Neural progenitor cell (in vitro differentiated cells): ENCODE data around the gene GCC1.

ENCODE experiments used
- EZH2 ChIP-seq: fragments of 200-600 bp; sonication (generic); IDR thresholded peaks from 2 replicates; pipeline ENCODE4 v1.6.1; 2017; ENCODE audit warnings: antibody characterized with exemption, mild to moderate bottlenecking, moderate library complexity
- EZH2phosphoT487 ChIP-seq: fragments of 200-600 bp; sonication (generic); IDR thresholded peaks from 2 replicates; pipeline ENCODE4 v1.6.1; 2017; ENCODE audit warnings: antibody characterized with exemption
- TF ChIP-seq, protein P1 (sequence below): fragments of 200-600 bp; sonication (generic); IDR thresholded peaks from 2 replicates; pipeline ENCODE4 v1.5.1; 2017; ENCODE audit warnings: antibody characterized with exemption, mild to moderate bottlenecking

DNA sequence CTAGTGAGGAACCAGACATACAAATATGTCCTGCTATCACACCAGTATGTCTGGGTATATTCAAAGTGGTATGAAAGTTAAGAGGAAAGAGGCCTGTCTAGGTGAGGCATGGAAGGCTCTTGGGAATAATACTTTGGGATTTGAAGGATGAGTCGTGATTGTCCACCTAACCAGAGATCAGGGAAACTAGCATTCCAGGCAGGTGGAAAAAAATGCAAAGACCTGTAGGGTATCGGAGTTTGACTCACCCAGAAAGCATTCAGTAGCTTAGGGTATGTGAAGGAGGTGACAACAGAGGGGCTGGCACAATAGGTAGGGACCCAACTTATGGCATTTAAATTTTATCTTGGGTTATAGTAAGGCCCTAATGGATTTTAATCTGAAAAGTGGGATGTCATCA lies 950 bp upstream of the GCC1 start:
- TF ChIP-seq, protein P1, sequence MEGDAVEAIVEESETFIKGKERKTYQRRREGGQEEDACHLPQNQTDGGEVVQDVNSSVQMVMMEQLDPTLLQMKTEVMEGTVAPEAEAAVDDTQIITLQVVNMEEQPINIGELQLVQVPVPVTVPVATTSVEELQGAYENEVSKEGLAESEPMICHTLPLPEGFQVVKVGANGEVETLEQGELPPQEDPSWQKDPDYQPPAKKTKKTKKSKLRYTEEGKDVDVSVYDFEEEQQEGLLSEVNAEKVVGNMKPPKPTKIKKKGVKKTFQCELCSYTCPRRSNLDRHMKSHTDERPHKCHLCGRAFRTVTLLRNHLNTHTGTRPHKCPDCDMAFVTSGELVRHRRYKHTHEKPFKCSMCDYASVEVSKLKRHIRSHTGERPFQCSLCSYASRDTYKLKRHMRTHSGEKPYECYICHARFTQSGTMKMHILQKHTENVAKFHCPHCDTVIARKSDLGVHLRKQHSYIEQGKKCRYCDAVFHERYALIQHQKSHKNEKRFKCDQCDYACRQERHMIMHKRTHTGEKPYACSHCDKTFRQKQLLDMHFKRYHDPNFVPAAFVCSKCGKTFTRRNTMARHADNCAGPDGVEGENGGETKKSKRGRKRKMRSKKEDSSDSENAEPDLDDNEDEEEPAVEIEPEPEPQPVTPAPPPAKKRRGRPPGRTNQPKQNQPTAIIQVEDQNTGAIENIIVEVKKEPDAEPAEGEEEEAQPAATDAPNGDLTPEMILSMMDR, result no peak
- TF ChIP-seq EZH2 (no peak), EZH2phosphoT487 (no peak)
